ENCODE results near the gene SYT5.

DNA sequence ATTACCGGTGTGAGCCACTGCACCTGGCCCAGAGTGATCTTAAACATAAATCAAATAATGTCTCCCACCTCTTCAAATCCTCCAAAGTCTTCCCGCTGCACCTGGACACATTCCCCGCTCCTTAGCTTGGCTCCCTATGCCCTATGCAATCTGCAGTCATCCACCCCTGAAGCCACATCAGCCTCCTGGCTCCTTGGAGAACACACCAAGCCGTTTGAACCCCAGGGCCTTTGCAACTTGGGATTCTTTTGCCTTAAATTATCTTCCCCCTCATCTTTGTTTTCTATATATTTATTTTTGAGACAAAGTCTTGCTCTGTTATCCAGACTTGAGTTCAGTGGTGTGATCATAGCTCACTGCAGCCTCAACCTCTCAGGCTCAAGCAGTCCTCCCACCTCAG, 11.0 kb downstream of the SYT5 start:
- no peak for TF ChIP-seq EZH2 (IDR thresholded peaks at IDR 0.05; ENCODE audit: borderline replicate concordance, insufficient read depth, low read depth, low read length, poor library complexity, severe bottlenecking)
- TF ChIP-seq, protein P1, sequence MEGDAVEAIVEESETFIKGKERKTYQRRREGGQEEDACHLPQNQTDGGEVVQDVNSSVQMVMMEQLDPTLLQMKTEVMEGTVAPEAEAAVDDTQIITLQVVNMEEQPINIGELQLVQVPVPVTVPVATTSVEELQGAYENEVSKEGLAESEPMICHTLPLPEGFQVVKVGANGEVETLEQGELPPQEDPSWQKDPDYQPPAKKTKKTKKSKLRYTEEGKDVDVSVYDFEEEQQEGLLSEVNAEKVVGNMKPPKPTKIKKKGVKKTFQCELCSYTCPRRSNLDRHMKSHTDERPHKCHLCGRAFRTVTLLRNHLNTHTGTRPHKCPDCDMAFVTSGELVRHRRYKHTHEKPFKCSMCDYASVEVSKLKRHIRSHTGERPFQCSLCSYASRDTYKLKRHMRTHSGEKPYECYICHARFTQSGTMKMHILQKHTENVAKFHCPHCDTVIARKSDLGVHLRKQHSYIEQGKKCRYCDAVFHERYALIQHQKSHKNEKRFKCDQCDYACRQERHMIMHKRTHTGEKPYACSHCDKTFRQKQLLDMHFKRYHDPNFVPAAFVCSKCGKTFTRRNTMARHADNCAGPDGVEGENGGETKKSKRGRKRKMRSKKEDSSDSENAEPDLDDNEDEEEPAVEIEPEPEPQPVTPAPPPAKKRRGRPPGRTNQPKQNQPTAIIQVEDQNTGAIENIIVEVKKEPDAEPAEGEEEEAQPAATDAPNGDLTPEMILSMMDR (IDR thresholded peaks at IDR 0.05), result no peak

Measured in B cell (primary cell).